Endothelial cell of umbilical vein (primary cell): ENCODE measurements around the gene IPO13. TPM values are rescaled to one million over a fixed set of nuclear protein-coding genes. Genes with fewer than 3 reads are reported as not detected.

Experiments
- BruUV-seq: library from RNA; stranded (reverse); fragments of 400-500 nt; replicated peaks from 2 replicates; lab custom pipeline; 2021; lab: Mats Ljungman, UMichigan
- CTCF ChIA-PET: fragments of 300-600, 350-600 bp; sonication (Branson Sonifier 250); formaldehyde crosslinking; loops from one replicate; lab custom pipeline; 2021; ENCODE audit warnings: antibody characterized with exemption, inconsistent platforms; lab: Charles Lee
- POLR2A ChIA-PET: fragments of 300-600, 350-600 bp; sonication (Branson Sonifier 250); formaldehyde crosslinking; loops from one replicate; lab custom pipeline; 2021; ENCODE audit warnings: antibody characterized with exemption, inconsistent platforms; lab: Charles Lee
- DNase-seq: peaks from one replicate; pipeline ENCODE4 v3.0.0-alpha.2; 2011; ENCODE audit warnings: low read depth, low spot score
- FAIRE-seq: peaks from 2 replicates; lab custom pipeline; 2011; peaks lifted over from hg19 to GRCh38; lab: Jason Lieb, UNC
- H2AFZ ChIP-seq: 2 replicates; pipeline ENCODE4 v1.6.0; 2012; ENCODE audit warnings: low read depth, low read length, control low read depth, inconsistent platforms
- H3K27ac ChIP-seq: 2 replicates; pipeline ENCODE4 v1.5.1; 2011; ENCODE audit warnings: low read depth, mild to moderate bottlenecking, control low read depth, low read length, moderate library complexity; ENCODE audit not compliant: insufficient read depth
- H3K27me3 ChIP-seq, 2 experiments: 2 replicates each; pipeline versions ENCODE4 v1.6.0 to v1.6.1; 2011; ENCODE audit warnings: low read length in 2 of 2, mixed read lengths in 1 of 2; ENCODE audit not compliant: control insufficient read depth in 2 of 2, insufficient read depth in 2 of 2
- H3K36me3 ChIP-seq, 2 experiments: 2 replicates in 1 of 2; 3 replicates in 1 of 2; pipeline ENCODE4 v1.5.1; 2011; ENCODE audit warnings: low read length in 2 of 2, mild to moderate bottlenecking in 1 of 2, moderate library complexity in 1 of 2; ENCODE audit not compliant: control insufficient read depth in 2 of 2, insufficient read depth in 2 of 2; ENCODE audit errors: extremely low read depth in 1 of 2
- H3K4me1 ChIP-seq: 3 replicates; pipeline ENCODE4 v1.5.1; 2011; ENCODE audit warnings: mild to moderate bottlenecking, low read length; ENCODE audit not compliant: control insufficient read depth, insufficient read depth; ENCODE audit errors: extremely low read depth
- H3K4me2 ChIP-seq: 2 replicates; pipeline ENCODE4 v1.6.1; 2011; ENCODE audit warnings: low read length, control low read depth, mixed read lengths; ENCODE audit not compliant: insufficient read depth
- H3K4me3 ChIP-seq, 3 experiments: fragments of 200-600 bp in 1 of 3; sonication (generic), shearing (Covaris generic) in 1 of 3; replicated peaks in 1 of 3; 2 replicates each; pipeline ENCODE4 v1.5.1; 2011 to 2016; ENCODE audit warnings: control low read depth in 3 of 3, low read length in 3 of 3, mild to moderate bottlenecking in 2 of 3, inconsistent platforms in 1 of 3, low read depth in 1 of 3, moderate library complexity in 1 of 3; ENCODE audit not compliant: insufficient read depth in 1 of 3
- H3K79me2 ChIP-seq: 2 replicates; pipeline ENCODE4 v1.6.0; 2012; ENCODE audit warnings: low read length, inconsistent platforms; ENCODE audit not compliant: control insufficient read depth, insufficient read depth
- H3K9ac ChIP-seq: replicated peaks from 2 replicates; pipeline ENCODE3; 2011; ENCODE audit warnings: low read length, control low read depth; ENCODE audit not compliant: insufficient read depth; ENCODE audit errors: extremely low read depth
- H3K9me1 ChIP-seq: replicated peaks from 3 replicates; pipeline ENCODE4 v1.6.0; 2011; ENCODE audit warnings: mild to moderate bottlenecking, low read length; ENCODE audit not compliant: control insufficient read depth, insufficient read depth; ENCODE audit errors: extremely low read depth
- H3K9me3 ChIP-seq: replicated peaks from 2 replicates; pipeline ENCODE4 v1.5.1; 2012; ENCODE audit warnings: low read length, inconsistent platforms; ENCODE audit not compliant: control insufficient read depth, insufficient read depth
- H4K20me1 ChIP-seq: replicated peaks from 2 replicates; pipeline ENCODE3; 2011; ENCODE audit warnings: mild to moderate bottlenecking, low read length; ENCODE audit not compliant: control insufficient read depth, insufficient read depth; ENCODE audit errors: extremely low read depth
- EZH2 ChIP-seq: IDR thresholded peaks from 2 replicates; pipeline ENCODE4 v1.6.1; 2012; ENCODE audit warnings: borderline replicate concordance, low read depth, mild to moderate bottlenecking, moderate library complexity, low read length, inconsistent platforms; ENCODE audit not compliant: severe bottlenecking
- FOS ChIP-seq: IDR thresholded peaks from 2 replicates; pipeline ENCODE4 v1.6.1; 2011; ENCODE audit warnings: mild to moderate bottlenecking, low read length, moderate library complexity, borderline replicate concordance; ENCODE audit not compliant: insufficient read depth
- GATA2 ChIP-seq: IDR thresholded peaks from 2 replicates; pipeline ENCODE4 v1.7.0; 2011; ENCODE audit warnings: low read depth, mild to moderate bottlenecking, moderate library complexity, mixed read lengths, low read length; ENCODE audit not compliant: insufficient read length, insufficient read depth
- JUN ChIP-seq: IDR thresholded peaks from 2 replicates; pipeline ENCODE4 v1.6.1; 2011; ENCODE audit warnings: borderline replicate concordance, low read depth; ENCODE audit not compliant: insufficient read length, insufficient read depth
- MYC ChIP-seq: IDR thresholded peaks from one replicate; pipeline ENCODE4 v1.6.1; 2011; ENCODE audit warnings: mild to moderate bottlenecking, low read depth, low read length
- POLR2A ChIP-seq: IDR thresholded peaks from 2 replicates; pipeline ENCODE4 v1.6.1; 2012; ENCODE audit warnings: low read depth, mild to moderate bottlenecking, control low read depth, low read length
- POLR2AphosphoS5 ChIP-seq: IDR thresholded peaks from 2 replicates; pipeline ENCODE4 v1.6.1; 2012; ENCODE audit warnings: low read depth, mild to moderate bottlenecking, control low read depth, low read length, moderate library complexity; ENCODE audit not compliant: insufficient read depth
- dilution Hi-C: fragments of 300-500 bp; cut with MboI; formaldehyde crosslinking; loops from one replicate; pipeline ENCODE4 v1.15.0; 2019; ENCODE audit warnings: low sequenced_read_pairs; ENCODE audit not compliant: extremely low pct_ligation_motif_present
- intact Hi-C: fragments of 100-400 bp; cut with micrococcal nuclease; formaldehyde crosslinking; loops from one replicate; pipeline ENCODE4 v1.10.0; 2022
- polyA plus RNA-seq, 4 experiments: library from polyadenylated mRNA; depleted of rRNA in 3 of 4; stranded (reverse) in 3 of 4; unstranded in 1 of 4; fragments of >200 nt; gene quantifications; 2 replicates each; pipeline versions ENCODE4 v1.2.1 to v1.2.3, GENCODE V29; 2011 to 2012; ENCODE audit warnings: missing spikeins in 1 of 4
- total RNA-seq: library from RNA; stranded (reverse); gene quantifications from 2 replicates; pipeline ENCODE4 v1.2.3, GENCODE V29; 2021
- TF ChIP-seq, protein P1 (sequence below): IDR thresholded peaks from 2 replicates; pipeline ENCODE4 v1.6.1; 2011; ENCODE audit not compliant: insufficient read depth, insufficient read length
- TF ChIP-seq, protein P2 (sequence below), 2 donors: IDR thresholded peaks; 1 replicate in 1 of 2; 2 replicates in 1 of 2; pipeline ENCODE4 v1.5.1; 2011; ENCODE audit warnings: low read length in 2 of 2, mild to moderate bottlenecking in 2 of 2, moderate library complexity in 2 of 2, control low read depth in 1 of 2, inconsistent platforms in 1 of 2, low read depth in 1 of 2; ENCODE audit not compliant: insufficient read depth in 1 of 2; ENCODE audit errors: extremely low read depth in 1 of 2

The IPO13 gene
- total and polyA plus RNA-seq, 2 donors (not counting 3 experiments of a cell fraction or from before 2014, with no cell fraction given) = 28.9 to 29.3 TPM

- no peak overlapping the region for H3K4me2 ChIP-seq
- H4K20me1 ChIP-seq = no peaks in the 10 kb centered on the region
- no peak overlapping the region for H2AFZ ChIP-seq
- ChIA-PET POLR2A (no interaction called here), CTCF (interaction anchor here (1.6 to 1.7 kb wide), 2 partner anchors 22 to 95 kb away, joined by 4 to 5 read pairs; partner anchors contain the start of gene ATP6V0B)
- peaks cover 1% of the 10 kb centered on the region for H3K4me1 ChIP-seq
- H3K27ac ChIP-seq = no peak overlapping the region
- no peaks in the 10 kb centered on the region for H3K79me2 ChIP-seq
- H3K36me3 ChIP-seq = peaks cover 5 to 20% of the 10 kb centered on the region in 2 experiments
- TF ChIP-seq, protein P1, sequence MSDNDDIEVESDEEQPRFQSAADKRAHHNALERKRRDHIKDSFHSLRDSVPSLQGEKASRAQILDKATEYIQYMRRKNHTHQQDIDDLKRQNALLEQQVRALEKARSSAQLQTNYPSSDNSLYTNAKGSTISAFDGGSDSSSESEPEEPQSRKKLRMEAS = no peak
- TF ChIP-seq POLR2AphosphoS5 (no peak), JUN (no peak), POLR2A (no peak), MYC (no peak), EZH2 (no peak), GATA2 (no peak), FOS (no peak)
- TF ChIP-seq, protein P2, sequence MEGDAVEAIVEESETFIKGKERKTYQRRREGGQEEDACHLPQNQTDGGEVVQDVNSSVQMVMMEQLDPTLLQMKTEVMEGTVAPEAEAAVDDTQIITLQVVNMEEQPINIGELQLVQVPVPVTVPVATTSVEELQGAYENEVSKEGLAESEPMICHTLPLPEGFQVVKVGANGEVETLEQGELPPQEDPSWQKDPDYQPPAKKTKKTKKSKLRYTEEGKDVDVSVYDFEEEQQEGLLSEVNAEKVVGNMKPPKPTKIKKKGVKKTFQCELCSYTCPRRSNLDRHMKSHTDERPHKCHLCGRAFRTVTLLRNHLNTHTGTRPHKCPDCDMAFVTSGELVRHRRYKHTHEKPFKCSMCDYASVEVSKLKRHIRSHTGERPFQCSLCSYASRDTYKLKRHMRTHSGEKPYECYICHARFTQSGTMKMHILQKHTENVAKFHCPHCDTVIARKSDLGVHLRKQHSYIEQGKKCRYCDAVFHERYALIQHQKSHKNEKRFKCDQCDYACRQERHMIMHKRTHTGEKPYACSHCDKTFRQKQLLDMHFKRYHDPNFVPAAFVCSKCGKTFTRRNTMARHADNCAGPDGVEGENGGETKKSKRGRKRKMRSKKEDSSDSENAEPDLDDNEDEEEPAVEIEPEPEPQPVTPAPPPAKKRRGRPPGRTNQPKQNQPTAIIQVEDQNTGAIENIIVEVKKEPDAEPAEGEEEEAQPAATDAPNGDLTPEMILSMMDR (IDR thresholded peaks at IDR 0.05; ENCODE audit: extremely low read depth in 1 of 2, insufficient read depth in 1 of 2, low read depth in 1 of 2, low read length in 2 of 2) = no peak
- H3K9me3 ChIP-seq = no peaks in the 10 kb centered on the region
- no peaks in the 10 kb centered on the region for H3K9me1 ChIP-seq
- BruUV-seq = no TSS peak
- intact Hi-C loops = no loop called here
- H3K27me3 ChIP-seq = no peaks in the 10 kb centered on the region
- FAIRE-seq = no peak
- no peak overlapping the region for H3K9ac ChIP-seq
- dilution Hi-C loops = no loop called here
- H3K4me3 ChIP-seq = no peak overlapping the region
- no peak for DNase-seq
Measured at GRCh38 chr1:43953361-43953760, 6.6 kb downstream of the IPO13 start.
